GM08714 (cell line): ENCODE measurements around the gene TTL.
"Not testable (repeated sequence)": the region's sequence is repeated elsewhere in the genome, so short reads cannot be mapped to it uniquely, and the experiment has no call there.

Experiments used
- H3K4me3 ChIP-seq: fragments of 200-500 bp; sonication (Bioruptor generic); 2 replicates; pipeline ENCODE4 v1.5.1; 2014; ENCODE audit warnings: mild to moderate bottlenecking, low read length, inconsistent platforms
- ZNF274 ChIP-seq: IDR thresholded peaks from 2 replicates; pipeline ENCODE4 v1.6.1; 2012; ENCODE audit warnings: mild to moderate bottlenecking, low read depth, low read length

TTL gene

GRCh38 chr2:112488201-112488600 lies 6.2 kb downstream of the TTL start:
- H3K4me3 ChIP-seq = no peak overlapping the region
- TF ChIP-seq ZNF274 = no peak

- H3K4me3 ChIP-seq = no peak overlapping the region
- TF ChIP-seq ZNF274 = no peak
These were observed 10.0 kb downstream of the TTL start for GRCh38 chr2:112491946-112492345.

DNA sequence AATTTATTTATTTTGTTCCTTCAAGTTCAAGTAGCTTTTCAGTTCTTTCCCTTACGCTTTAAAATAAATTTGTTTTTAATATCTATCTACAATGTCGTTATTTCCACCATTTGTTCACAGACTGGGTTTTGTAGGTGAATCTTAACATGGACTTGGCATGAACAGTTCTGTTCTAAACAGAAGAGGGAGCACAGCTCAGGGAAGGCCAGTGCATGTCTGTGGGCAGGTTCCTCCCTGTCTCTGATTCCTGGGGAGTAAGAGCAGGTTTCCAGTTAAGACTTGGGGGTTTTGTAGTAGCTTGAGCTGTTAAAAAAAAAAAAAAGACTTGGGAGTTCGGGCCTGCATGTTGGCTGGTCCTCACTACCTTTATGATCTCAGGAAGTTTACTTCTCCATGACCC lies 11.1 kb downstream of the TTL start:
- no peak for TF ChIP-seq ZNF274
- no peak overlapping the region for H3K4me3 ChIP-seq

DNA sequence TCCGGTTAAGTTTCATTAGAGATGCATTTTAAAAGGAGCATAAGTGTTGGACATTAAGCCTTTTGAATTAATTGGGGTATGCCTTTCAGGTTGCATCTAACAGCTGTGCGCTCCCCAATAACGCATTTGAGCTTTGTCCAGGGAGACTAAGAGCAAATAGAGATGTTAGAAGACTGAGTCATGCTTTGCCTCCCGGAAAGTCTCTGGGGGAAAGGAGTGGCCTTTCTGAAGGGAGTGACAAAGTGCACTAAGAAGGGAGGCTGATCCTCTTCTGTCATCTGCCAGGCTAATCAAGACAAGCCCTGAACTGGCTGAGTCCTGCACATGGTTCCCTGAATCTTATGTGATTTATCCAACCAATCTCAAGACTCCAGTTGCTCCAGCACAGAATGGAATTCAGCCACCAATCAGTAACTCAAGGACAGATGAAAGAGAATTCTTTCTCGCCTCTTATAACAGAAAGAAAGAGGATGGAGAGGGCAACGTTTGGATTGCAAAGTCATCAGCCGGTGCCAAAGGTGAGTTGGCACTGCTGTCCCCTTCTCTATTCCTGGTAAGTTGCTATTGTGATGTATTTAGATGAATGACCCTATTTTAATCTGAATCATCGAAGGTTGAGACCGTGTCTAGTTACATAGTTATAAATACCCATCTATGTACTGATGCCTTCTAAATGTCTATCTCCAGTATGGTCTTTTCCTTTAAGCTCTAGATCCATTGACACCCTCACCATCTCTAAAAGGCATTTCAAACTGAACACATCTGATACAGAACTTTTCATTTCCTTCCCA lies 12.1 kb downstream of the TTL start:
- H3K4me3 ChIP-seq = no peak overlapping the region
- no peak for TF ChIP-seq ZNF274

GRCh38 chr2:112494828-112495227 lies 12.9 kb downstream of the TTL start:
- no peak for TF ChIP-seq ZNF274
- no peak overlapping the region for H3K4me3 ChIP-seq

GRCh38 chr2:112495878-112496277 lies 13.9 kb downstream of the TTL start:
- H3K4me3 ChIP-seq = not testable (repeated sequence)

- H3K4me3 ChIP-seq = not testable (repeated sequence)
These were observed 19.0 kb downstream of the TTL start for GRCh38 chr2:112500850-112501484.

- not testable (repeated sequence) for H3K4me3 ChIP-seq
These were observed 27.5 kb downstream of the TTL start for GRCh38 chr2:112509239-112509998.

DNA sequence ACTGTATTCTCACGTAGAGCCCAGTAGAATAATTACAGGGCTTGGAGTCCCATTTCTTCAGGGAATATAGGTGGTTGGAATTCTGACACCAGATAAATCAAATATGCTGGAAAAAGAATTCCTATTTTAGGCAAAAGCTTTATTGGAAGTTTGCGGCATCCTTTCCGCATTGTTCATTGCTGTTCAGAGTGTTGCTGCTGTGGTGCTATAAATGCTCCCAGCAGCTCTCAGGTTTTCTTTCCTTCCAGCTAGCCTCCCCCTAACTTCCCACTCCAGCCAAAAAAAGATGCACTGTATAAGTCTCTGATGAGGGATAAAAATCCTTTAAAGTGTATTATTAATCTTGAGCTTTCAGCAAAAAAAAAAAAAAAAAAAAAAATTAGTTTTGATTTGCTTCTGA lies 34.8 kb downstream of the TTL start:
- H3K4me3 ChIP-seq = no peak overlapping the region
- TF ChIP-seq ZNF274 = no peak

GRCh38 chr2:112518807-112519206 lies 36.9 kb downstream of the TTL start:
- H3K4me3 ChIP-seq = no peak overlapping the region
- no peak for TF ChIP-seq ZNF274

DNA sequence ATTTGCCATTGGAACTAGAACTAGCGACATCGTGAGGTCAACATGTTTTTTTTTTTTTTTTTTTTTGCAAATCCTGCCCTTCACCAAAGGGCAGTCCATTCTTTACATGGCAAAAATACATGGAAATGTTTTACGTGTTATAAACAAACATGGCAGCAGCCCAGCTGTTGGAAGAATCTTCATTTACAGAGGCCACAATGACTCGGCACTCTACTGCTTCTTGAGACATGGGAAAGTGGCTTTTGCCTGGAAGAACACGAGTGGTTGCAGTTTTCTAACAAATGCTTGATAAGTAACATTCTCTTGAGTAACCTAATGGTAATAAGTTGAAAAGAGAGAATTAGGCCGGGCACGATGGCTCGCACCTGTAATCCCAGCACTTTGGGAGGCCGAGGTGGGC lies 37.5 kb downstream of the TTL start:
- H3K4me3 ChIP-seq = no peak overlapping the region
- no peak for TF ChIP-seq ZNF274

DNA sequence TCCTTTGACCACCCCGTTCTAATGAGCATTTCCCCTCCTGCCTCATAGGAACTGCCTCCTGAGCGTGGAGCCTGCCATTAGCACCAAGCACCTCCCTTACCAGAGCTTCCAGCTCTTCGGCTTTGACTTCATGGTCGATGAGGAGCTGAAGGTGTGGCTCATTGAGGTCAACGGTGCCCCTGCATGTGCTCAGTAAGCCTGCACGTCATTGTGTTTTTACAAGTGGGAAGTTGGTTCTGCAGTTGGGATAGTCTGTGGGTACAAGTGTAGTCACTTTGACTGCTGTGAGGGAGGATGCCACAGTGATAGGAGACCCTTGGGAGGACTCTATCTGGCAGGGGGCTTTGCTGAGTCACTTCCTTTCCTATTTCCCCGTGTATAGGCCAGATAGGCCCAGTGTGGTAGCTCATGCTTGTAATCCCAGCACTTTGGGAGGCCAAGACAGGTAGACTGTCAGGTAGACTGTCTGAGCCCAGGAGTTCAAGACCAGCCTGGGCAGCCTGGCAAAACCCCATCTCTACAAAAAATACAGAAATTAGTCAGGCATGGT lies 38.4 kb downstream of the TTL start:
- TF ChIP-seq ZNF274 = no peak

DNA sequence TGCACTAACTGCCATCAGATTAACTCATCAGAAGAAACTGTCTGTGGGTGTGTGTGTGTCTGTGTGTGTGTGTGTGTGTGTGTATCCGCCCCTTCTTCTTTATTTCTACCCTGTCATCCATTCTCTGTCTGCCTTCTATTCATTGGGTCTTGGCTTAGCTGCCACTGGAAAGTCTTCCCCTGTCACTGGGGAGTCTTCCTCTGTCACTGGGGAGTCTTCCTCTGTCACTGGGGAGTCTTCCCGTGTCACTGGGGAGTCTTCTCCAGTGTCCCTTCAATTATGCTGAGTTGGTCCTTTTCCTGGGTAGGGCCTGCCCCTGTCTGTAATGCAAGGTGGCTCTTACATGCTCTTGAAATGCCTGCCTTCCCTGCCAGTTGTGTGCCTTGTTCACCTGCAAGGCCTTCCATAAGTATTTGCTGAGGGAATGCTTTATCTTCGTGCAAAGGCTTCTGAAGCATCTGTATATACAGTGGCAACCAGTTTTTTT lies 41.4 kb downstream of the TTL start:
- H3K4me3 ChIP-seq = no peak overlapping the region
- TF ChIP-seq ZNF274 = no peak

More for the DNA sequence above, 38.4 kb downstream of the TTL start:
- no peak overlapping the region for H3K4me3 ChIP-seq

DNA sequence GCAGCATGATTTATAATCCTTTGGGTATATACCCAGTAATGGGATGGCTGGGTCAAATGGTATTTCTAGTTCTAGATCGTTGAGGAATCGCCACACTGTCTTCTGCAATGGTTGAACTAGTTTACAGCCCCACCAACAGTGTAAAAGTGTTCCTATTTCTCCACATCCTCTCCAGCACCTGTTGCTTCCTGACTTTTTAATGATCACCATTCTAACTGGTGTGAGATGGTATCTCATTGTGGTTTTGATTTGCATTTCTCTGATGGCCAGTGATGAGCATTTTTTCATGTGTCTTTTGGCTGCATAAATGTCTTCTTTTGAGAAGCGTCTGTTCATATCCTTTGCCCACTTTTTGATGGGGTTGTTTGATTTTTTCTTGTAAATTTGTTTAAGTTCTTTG lies 42.3 kb downstream of the TTL start:
- not testable (repeated sequence) for H3K4me3 ChIP-seq

DNA sequence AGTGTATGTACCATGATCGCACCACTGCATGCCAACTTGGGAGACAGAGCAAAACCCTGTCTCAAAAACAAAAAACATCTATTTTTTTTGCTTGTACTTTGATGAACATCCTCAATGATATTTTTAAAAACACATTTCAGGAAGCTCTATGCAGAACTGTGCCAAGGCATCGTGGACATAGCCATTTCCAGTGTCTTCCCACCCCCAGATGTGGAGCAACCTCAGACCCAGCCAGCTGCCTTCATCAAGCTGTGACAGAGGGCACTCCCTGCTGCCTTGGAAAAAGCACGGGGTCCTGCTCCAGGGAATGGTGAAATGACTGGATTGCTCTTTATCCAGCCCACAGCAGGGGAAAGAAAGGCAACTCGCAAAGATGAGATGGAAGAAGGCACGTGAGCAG lies 46.6 kb downstream of the TTL start:
- no peak overlapping the region for H3K4me3 ChIP-seq
- TF ChIP-seq ZNF274 = no peak

DNA sequence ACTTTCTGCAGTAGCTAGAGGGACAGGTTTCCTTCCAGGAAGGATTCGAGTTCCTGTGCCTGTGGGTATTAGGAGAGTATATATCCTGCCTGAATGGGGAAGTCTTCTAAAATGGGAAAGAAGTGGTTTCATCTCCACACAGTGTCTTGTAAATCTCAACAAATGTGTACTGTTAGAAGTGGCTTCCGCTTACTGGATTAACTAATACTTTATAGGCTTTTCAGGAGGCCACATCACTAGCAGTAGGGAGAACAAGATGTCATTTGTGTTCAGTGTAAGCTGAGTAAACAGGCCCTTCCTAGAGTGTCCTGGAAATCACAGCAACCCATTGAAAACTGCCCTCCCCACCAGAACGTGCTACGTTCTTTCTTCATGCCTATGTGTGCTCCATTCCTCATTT lies 47.8 kb downstream of the TTL start:
- no peak for TF ChIP-seq ZNF274
- H3K4me3 ChIP-seq = no peak overlapping the region
